A549 (cell line): ENCODE data around the gene HDAC6. TPM values are rescaled to one million over a fixed set of nuclear protein-coding genes. Genes with fewer than 3 reads are reported as not detected.

Experiments
- ATAC-seq, 2 experiments: fragments of 200-7000 bp in 1 of 2; fragments of >200 bp in 1 of 2; cut with Nextera tagmentation in 1 of 2; cut with Tn5 transposase in 1 of 2; 3 replicates each; pipeline versions ENCODE4 v1.8.0 to v1.9.1; 2018 to 2020; ENCODE audit warnings: mild to moderate bottlenecking in 1 of 2, moderate library complexity in 1 of 2
- CTCF ChIA-PET: fragments of 300-600 bp; sonication (Branson Sonifier 250); formaldehyde crosslinking; extraction: SDS; loops from one replicate; lab custom pipeline; 2021; ENCODE audit warnings: antibody characterized with exemption, inconsistent platforms; lab: Yijun Ruan, JAX
- POLR2A ChIA-PET: fragments of 350-600 bp; formaldehyde crosslinking; extraction: SDS; loops from one replicate; lab custom pipeline; 2021; ENCODE audit warnings: antibody characterized with exemption, inconsistent platforms; lab: Yijun Ruan, JAX
- DNase-seq, 2 experiments: peaks; one replicate each; pipeline versions ENCODE4 v3.0.0 to v3.0.0-alpha.2; 2011 to 2016; ENCODE audit warnings: low read depth in 1 of 2, low spot score in 1 of 2
- FAIRE-seq: peaks from 2 replicates; lab custom pipeline; 2011; peaks lifted over from hg19 to GRCh38; lab: Jason Lieb, UNC
- H3K27ac ChIP-seq, 2 experiments: fragments of >200 bp; sonication (Bioruptor Twin); formaldehyde crosslinking; 3 replicates each; pipeline ENCODE4 v1.5.1; 2016 to 2017
- H3K4me1 ChIP-seq: fragments of >200 bp; sonication (Bioruptor Twin); formaldehyde crosslinking; 3 replicates; pipeline ENCODE4 v1.6.1; 2016
- H3K4me2 ChIP-seq: fragments of >200 bp; sonication (Bioruptor Twin); formaldehyde crosslinking; 3 replicates; pipeline ENCODE4 v1.6.1; 2016
- H3K4me3 ChIP-seq: fragments of >200 bp; sonication (Bioruptor Twin); formaldehyde crosslinking; 3 replicates; pipeline ENCODE4 v1.5.1; 2016
- H3K9me3 ChIP-seq: fragments of >200 bp; sonication (Bioruptor Twin); formaldehyde crosslinking; 3 replicates; pipeline ENCODE4 v1.6.1; 2016
- BHLHE40 ChIP-seq: IDR thresholded peaks from 2 replicates; pipeline ENCODE4 v1.6.1; 2012; ENCODE audit warnings: low read depth, low read length, inconsistent platforms
- CBX2 ChIP-seq: fragments of 200-600 bp; sonication (generic); IDR thresholded peaks from 2 replicates; pipeline ENCODE4 v1.6.1; 2016; ENCODE audit warnings: low read depth, mild to moderate bottlenecking, borderline replicate concordance
- CEBPB ChIP-seq, 2 experiments: fragments of >200 bp in 1 of 2; sonication (Bioruptor Twin) in 1 of 2; formaldehyde crosslinking in 1 of 2; IDR thresholded peaks; 2 replicates each; pipeline ENCODE4 v1.6.1; 2012 to 2016
- EHMT2 ChIP-seq: fragments of 200-600 bp; sonication (generic); IDR thresholded peaks from 2 replicates; pipeline ENCODE4 v1.6.1; 2016; ENCODE audit warnings: antibody characterized with exemption, low read depth, mild to moderate bottlenecking, moderate library complexity
- EP300 ChIP-seq, 2 experiments: fragments of >200 bp; sonication (Bioruptor Twin); formaldehyde crosslinking; IDR thresholded peaks; 2 replicates in 1 of 2; 3 replicates in 1 of 2; pipeline ENCODE4 v1.6.1; 2016 to 2017
- ESRRA ChIP-seq: fragments of 150-350 bp; IDR thresholded peaks from 2 replicates; pipeline ENCODE4 v1.6.1; 2014; ENCODE audit warnings: mild to moderate bottlenecking, low read length, borderline replicate concordance
- HOXB13 ChIP-seq: fragments of 250-450 bp; sonication (Bioruptor Pico); IDR thresholded peaks from 2 replicates; pipeline ENCODE4 v1.5.0; 2020; ENCODE audit warnings: low read depth, mild to moderate bottlenecking, moderate library complexity
- JUN ChIP-seq, 2 experiments: fragments of >200 bp; sonication (Bioruptor Twin); formaldehyde crosslinking; IDR thresholded peaks; 2 replicates in 1 of 2; 3 replicates in 1 of 2; pipeline ENCODE4 v1.6.1; 2016 to 2017
- JUNB ChIP-seq: fragments of >200 bp; sonication (Bioruptor Twin); formaldehyde crosslinking; IDR thresholded peaks from 2 replicates; pipeline ENCODE4 v1.6.1; 2016
- KDM5A ChIP-seq: fragments of 200-600 bp; sonication (generic); IDR thresholded peaks from 2 replicates; pipeline ENCODE4 v1.6.1; 2016; ENCODE audit warnings: antibody characterized with exemption, mild to moderate bottlenecking
- MAZ ChIP-seq: fragments of 150-350 bp; IDR thresholded peaks from 2 replicates; pipeline ENCODE4 v1.6.1; 2014; ENCODE audit warnings: antibody characterized with exemption, low read depth, low read length, borderline replicate concordance
- MYC ChIP-seq: IDR thresholded peaks from 2 replicates; pipeline ENCODE4 v1.6.1; 2012; ENCODE audit warnings: mild to moderate bottlenecking, inconsistent platforms, low read length, improper control_type of control experiment, borderline replicate concordance
- POLR2AphosphoS2 ChIP-seq: conservative IDR thresholded peaks from 2 replicates; pipeline ENCODE4 v1.6.1; 2012; ENCODE audit warnings: low read length, improper control_type of control experiment, inconsistent platforms
- SREBF2 ChIP-seq: fragments of 450-650 bp; IDR thresholded peaks from 2 replicates; pipeline ENCODE4 v1.6.1; 2014; ENCODE audit warnings: mild to moderate bottlenecking, moderate library complexity
- ZFP36 ChIP-seq: fragments of 450-650 bp; IDR thresholded peaks from 2 replicates; pipeline ENCODE4 v1.6.1; 2014; ENCODE audit warnings: borderline replicate concordance; ENCODE audit not compliant: partially characterized antibody
- ZSCAN20 ChIP-seq: fragments of 250-450 bp; sonication (Bioruptor Pico); IDR thresholded peaks from 2 replicates; pipeline ENCODE4 v1.8.0; 2022; ENCODE audit warnings: mild to moderate bottlenecking, moderate library complexity
- WGBS: methylation state at CpG from one replicate; pipeline ENCODE4 v1.1.6; 2017; ENCODE audit errors: missing lambda C conversion rate; 5-methylcytosine and 5-hydroxymethylcytosine counted together
- polyA plus RNA-seq, 4 experiments: library from polyadenylated mRNA; depleted of rRNA in 3 of 4; stranded (reverse); fragments of >200 nt; fragmentation: RNase III in 1 of 4; extraction: RNeasy Plus Mini Kit Qiagen cat#74134 plus additional on column Dnase treatment in 1 of 4; gene quantifications; 2 replicates in 3 of 4; 3 replicates in 1 of 4; pipeline ENCODE4 v1.2.3, GENCODE V29; 2011 to 2017
- TF ChIP-seq, protein P1 (sequence below): fragments of 250-450 bp; sonication (Bioruptor Pico); IDR thresholded peaks from 2 replicates; pipeline ENCODE4 v1.5.0; 2020; ENCODE audit warnings: low read depth, mild to moderate bottlenecking, moderate library complexity
- TF ChIP-seq, protein P2 (sequence below): fragments of 200-600 bp; sonication (generic); IDR thresholded peaks from 2 replicates; pipeline ENCODE4 v1.6.1; 2016; ENCODE audit warnings: antibody characterized with exemption, mild to moderate bottlenecking, moderate library complexity
- TF ChIP-seq, protein P3 (sequence below): fragments of 450-650 bp; IDR thresholded peaks from 2 replicates; pipeline ENCODE4 v1.6.1; 2014; ENCODE audit warnings: antibody characterized with exemption
- TF ChIP-seq, protein P4 (sequence below): fragments of >200 bp; sonication (Bioruptor Twin); formaldehyde crosslinking; IDR thresholded peaks from 3 replicates; pipeline ENCODE4 v1.5.1; 2016

Gene HDAC6
- polyA plus RNA-seq, 2 of the 4 experiments (the other 2 are of a cell fraction) = 50.6 to 52.1 TPM

DNA sequence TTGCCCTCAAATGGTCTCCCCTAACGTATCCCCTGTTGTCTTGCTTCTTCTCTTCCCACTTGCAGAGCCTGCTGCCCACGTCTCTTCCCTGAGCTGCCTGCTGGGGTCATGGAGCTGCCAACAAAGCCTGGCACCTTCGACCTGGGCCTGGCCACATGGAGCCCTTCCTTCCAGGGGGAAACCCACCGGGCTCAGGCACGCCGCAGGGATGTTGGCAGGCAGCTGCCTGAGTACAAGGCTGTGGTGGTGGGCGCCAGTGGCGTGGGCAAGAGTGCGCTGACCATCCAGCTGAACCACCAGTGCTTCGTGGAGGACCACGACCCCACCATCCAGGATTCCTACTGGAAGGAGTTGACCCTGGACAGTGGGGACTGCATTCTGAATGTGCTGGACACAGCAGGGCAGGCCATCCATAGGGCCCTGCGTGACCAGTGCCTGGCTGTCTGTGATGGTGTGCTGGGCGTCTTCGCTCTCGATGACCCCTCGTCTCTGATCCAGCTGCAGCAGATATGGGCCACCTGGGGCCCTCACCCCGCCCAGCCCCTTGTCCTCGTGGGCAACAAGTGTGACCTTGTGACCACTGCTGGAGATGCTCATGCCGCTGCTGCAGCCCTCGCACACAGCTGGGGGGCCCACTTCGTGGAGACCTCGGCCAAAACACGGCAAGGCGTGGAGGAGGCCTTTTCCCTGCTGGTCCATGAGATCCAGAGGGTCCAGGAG is 27.3 kb downstream of the HDAC6 start:
- ATAC-seq (no peak), FAIRE-seq (no peak), DNase-seq (no peak)
- Histone ChIP-seq H3K4me3 (no peak overlapping the region), H3K4me1 (peaks cover 3% of the 10 kb centered on the region; the same call in 1 of the 3 replicates), H3K4me2 (no peak overlapping the region), H3K9me3 (no peaks in the 10 kb centered on the region), H3K27ac (no peak overlapping the region)
- TF ChIP-seq, protein P1, sequence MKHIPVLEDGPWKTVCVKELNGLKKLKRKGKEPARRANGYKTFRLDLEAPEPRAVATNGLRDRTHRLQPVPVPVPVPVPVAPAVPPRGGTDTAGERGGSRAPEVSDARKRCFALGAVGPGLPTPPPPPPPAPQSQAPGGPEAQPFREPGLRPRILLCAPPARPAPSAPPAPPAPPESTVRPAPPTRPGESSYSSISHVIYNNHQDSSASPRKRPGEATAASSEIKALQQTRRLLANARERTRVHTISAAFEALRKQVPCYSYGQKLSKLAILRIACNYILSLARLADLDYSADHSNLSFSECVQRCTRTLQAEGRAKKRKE (CRISPR knock-in tag) = no peak
- TF ChIP-seq EHMT2 (no peak), CBX2 (no peak)
- ChIA-PET POLR2A (interaction anchor here (0.6 kb wide), 1 partner anchor 38 kb away, joined by 4 read pairs; no protein-coding TSS in a partner anchor), CTCF (interaction anchor here (0.6 kb wide), 1 partner anchor 15 kb away, joined by 3 read pairs; no protein-coding TSS in a partner anchor)
- 92% methylated on average over 5 of the region's 24 CpGs for WGBS

GRCh38 chrX:48831136-48831908 is 29.5 kb downstream of the HDAC6 start:
- TF ChIP-seq CEBPB (IDR thresholded peaks at IDR 0.05) (no peak), HOXB13 (CRISPR knock-in tag) (no peak), MAZ (no peak), ZSCAN20 (no peak), BHLHE40 (no peak), JUNB (no peak), KDM5A (no peak), JUN (IDR thresholded peaks at IDR 0.05) (no peak), MYC (no peak), ESRRA (no peak), CBX2 (no peak), EP300 (IDR thresholded peaks at IDR 0.05) (no peak), POLR2AphosphoS2 (no peak), SREBF2 (no peak), ZFP36 (no peak), EHMT2 (no peak)
- TF ChIP-seq, protein P1 (CRISPR knock-in tag) = no peak
- TF ChIP-seq, protein P2, sequence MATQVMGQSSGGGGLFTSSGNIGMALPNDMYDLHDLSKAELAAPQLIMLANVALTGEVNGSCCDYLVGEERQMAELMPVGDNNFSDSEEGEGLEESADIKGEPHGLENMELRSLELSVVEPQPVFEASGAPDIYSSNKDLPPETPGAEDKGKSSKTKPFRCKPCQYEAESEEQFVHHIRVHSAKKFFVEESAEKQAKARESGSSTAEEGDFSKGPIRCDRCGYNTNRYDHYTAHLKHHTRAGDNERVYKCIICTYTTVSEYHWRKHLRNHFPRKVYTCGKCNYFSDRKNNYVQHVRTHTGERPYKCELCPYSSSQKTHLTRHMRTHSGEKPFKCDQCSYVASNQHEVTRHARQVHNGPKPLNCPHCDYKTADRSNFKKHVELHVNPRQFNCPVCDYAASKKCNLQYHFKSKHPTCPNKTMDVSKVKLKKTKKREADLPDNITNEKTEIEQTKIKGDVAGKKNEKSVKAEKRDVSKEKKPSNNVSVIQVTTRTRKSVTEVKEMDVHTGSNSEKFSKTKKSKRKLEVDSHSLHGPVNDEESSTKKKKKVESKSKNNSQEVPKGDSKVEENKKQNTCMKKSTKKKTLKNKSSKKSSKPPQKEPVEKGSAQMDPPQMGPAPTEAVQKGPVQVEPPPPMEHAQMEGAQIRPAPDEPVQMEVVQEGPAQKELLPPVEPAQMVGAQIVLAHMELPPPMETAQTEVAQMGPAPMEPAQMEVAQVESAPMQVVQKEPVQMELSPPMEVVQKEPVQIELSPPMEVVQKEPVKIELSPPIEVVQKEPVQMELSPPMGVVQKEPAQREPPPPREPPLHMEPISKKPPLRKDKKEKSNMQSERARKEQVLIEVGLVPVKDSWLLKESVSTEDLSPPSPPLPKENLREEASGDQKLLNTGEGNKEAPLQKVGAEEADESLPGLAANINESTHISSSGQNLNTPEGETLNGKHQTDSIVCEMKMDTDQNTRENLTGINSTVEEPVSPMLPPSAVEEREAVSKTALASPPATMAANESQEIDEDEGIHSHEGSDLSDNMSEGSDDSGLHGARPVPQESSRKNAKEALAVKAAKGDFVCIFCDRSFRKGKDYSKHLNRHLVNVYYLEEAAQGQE = no peak
- TF ChIP-seq, protein P3, sequence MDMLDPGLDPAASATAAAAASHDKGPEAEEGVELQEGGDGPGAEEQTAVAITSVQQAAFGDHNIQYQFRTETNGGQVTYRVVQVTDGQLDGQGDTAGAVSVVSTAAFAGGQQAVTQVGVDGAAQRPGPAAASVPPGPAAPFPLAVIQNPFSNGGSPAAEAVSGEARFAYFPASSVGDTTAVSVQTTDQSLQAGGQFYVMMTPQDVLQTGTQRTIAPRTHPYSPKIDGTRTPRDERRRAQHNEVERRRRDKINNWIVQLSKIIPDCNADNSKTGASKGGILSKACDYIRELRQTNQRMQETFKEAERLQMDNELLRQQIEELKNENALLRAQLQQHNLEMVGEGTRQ = no peak
- TF ChIP-seq, protein P4, sequence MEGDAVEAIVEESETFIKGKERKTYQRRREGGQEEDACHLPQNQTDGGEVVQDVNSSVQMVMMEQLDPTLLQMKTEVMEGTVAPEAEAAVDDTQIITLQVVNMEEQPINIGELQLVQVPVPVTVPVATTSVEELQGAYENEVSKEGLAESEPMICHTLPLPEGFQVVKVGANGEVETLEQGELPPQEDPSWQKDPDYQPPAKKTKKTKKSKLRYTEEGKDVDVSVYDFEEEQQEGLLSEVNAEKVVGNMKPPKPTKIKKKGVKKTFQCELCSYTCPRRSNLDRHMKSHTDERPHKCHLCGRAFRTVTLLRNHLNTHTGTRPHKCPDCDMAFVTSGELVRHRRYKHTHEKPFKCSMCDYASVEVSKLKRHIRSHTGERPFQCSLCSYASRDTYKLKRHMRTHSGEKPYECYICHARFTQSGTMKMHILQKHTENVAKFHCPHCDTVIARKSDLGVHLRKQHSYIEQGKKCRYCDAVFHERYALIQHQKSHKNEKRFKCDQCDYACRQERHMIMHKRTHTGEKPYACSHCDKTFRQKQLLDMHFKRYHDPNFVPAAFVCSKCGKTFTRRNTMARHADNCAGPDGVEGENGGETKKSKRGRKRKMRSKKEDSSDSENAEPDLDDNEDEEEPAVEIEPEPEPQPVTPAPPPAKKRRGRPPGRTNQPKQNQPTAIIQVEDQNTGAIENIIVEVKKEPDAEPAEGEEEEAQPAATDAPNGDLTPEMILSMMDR = no peak
- TF ChIP-seq, all 56 proteins: peak for 0
- FAIRE-seq = no peak
- ChIA-PET CTCF (no interaction called here), POLR2A (no interaction called here)
- 90% methylated on average over 36 of the region's 58 CpGs for WGBS
- no peak for ATAC-seq
- Histone ChIP-seq H3K4me3 (no peak overlapping the region), H3K4me2 (no peak overlapping the region), H3K27ac (no peak overlapping the region), H3K4me1 (peaks cover 5% of the 10 kb centered on the region; the same call in 1 of the 3 replicates), H3K9me3 (no peaks in the 10 kb centered on the region)
- DNase-seq = no peak
